ENCODE results near the gene NYAP1.

The NYAP1 gene

GRCh38 chr7:100476101-100476780 is 7.5 kb upstream of the NYAP1 start:
- Histone ChIP-seq H3K36me3 (ENCODE audit: control insufficient read depth, insufficient read depth, low read length) (peaks cover 7% of the 10 kb centered on the region; the same call in 1 of the 2 replicates), H3K27me3 (ENCODE audit: control insufficient read depth, insufficient read depth, low read length) (no peaks in the 10 kb centered on the region), H3K4me3 (ENCODE audit: low read depth, low read length) (no peak overlapping the region), H3K9me3 (ENCODE audit: control insufficient read depth, insufficient read depth, low read length) (no peaks in the 10 kb centered on the region), H3K4me1 (ENCODE audit: control insufficient read depth, insufficient read depth, low read length) (peaks cover 10% of the 10 kb centered on the region; the same call in 1 of the 2 replicates), H3K27ac (ENCODE audit: low read depth, low read length) (no peak overlapping the region), H3K9ac (ENCODE audit: low read depth, low read length) (no peak overlapping the region)

DNA sequence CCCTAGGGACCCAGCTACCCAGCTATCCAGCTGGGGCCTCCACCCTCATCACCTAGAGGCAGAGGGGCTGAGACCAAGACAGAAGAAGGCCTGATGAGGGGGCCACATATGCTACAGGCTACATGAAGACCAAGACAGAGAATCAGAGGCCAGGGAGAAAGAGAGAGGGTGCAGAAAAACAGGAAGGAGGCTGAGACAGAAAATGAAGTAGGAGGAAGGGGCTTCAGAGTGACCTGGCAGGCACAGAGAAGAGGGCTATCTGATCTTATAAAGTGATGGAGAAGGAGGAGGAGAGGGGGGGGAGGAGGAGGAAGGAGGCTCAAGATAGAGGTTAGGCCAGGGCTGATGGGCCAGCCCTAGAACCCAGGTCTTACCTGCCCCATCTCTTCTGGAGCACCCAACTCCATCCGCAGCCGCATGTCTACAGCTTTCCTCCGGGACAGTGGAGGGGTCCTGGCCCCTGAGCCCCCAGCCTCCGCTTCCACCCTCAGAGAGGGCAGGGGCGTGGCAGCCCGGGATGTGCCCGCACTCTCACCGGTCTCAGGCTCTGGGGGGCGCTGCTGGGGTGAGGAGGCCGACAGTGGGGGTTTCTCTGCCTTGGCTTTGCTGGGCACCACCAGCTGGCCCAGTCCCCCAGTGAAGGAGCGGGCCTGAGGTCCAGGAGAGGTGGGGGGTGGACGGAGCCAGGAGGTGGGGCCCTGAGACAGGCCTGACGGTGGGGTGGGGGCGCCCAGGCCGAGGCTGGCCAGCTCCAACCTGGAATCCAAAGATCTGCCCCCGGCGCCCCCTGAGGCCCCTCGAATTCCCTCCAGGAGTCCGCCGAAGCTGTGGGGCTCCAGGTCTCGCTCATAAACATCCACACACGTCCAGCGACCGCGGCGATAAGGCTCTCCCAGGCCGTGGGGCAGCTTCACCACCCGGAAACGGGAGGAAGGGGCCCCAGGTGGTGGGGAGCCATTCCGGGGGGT is 6.5 kb upstream of the NYAP1 start:
- Histone ChIP-seq H3K4me3 (ENCODE audit: low read depth, low read length) (no peak overlapping the region; the same call in 1 of the 2 replicates), H3K27ac (ENCODE audit: low read depth, low read length) (no peak overlapping the region), H3K27me3 (ENCODE audit: control insufficient read depth, insufficient read depth, low read length) (no peaks in the 10 kb centered on the region), H3K36me3 (ENCODE audit: control insufficient read depth, insufficient read depth, low read length) (peaks cover 7% of the 10 kb centered on the region; the same call in 1 of the 2 replicates), H3K4me1 (ENCODE audit: control insufficient read depth, insufficient read depth, low read length) (peaks cover 7% of the 10 kb centered on the region; the same call in 1 of the 2 replicates), H3K9ac (ENCODE audit: low read depth, low read length) (no peak overlapping the region), H3K9me3 (ENCODE audit: control insufficient read depth, insufficient read depth, low read length) (no peaks in the 10 kb centered on the region)

DNA sequence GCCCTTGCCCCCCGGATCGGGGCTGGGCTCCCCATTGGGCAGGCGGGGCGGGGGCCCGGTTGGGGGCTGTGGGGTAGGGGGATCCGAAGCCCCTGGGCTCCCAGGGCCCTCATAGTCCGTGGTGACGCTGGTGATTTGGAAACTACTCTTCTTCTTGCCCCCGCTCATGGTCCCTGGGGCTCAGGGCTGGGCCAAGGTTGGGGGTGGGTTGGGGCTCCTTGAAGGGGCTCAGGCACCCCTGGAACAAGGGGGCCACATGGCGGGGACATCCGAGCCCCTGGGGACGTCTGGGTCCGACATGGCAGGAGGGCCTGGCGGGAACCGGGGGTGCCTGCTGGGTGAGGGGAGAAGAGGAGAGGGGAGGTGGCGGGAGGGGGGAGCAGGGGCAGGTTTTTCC is 5.9 kb upstream of the NYAP1 start:
- H3K27ac ChIP-seq (ENCODE audit: low read depth, low read length) = no peak overlapping the region
- no peak overlapping the region for H3K9ac ChIP-seq (ENCODE audit: low read depth, low read length)

GRCh38 chr7:100478958-100479660 is 4.6 kb upstream of the NYAP1 start, which contains the start of gene TSC22D4:
TSS of gene TSC22D4 (minus strand) at chr7:100479214. CDS start at chr7:100478038, 1,176 bp downstream.
- Histone ChIP-seq H3K27ac (ENCODE audit: low read depth, low read length) (peak within 1 kb of the TSS; percentile 76), H3K27me3 (ENCODE audit: control insufficient read depth, insufficient read depth, low read length) (no peaks in the 10 kb centered on the region), H3K9ac (ENCODE audit: low read depth, low read length) (no peak within 1 kb of the TSS), H3K36me3 (ENCODE audit: control insufficient read depth, insufficient read depth, low read length) (peaks cover 4% of the 10 kb centered on the region; the same call in 1 of the 2 replicates), H3K4me1 (ENCODE audit: control insufficient read depth, insufficient read depth, low read length) (peaks cover 8% of the 10 kb centered on the region), H3K9me3 (ENCODE audit: control insufficient read depth, insufficient read depth, low read length) (no peaks in the 10 kb centered on the region), H3K4me3 (ENCODE audit: low read depth, low read length) (peak within 1 kb of the TSS; percentile 96)

More for the DNA sequence above, 5.9 kb upstream of the NYAP1 start:
- Histone ChIP-seq H3K27me3 (ENCODE audit: control insufficient read depth, insufficient read depth, low read length) (no peaks in the 10 kb centered on the region), H3K4me1 (ENCODE audit: control insufficient read depth, insufficient read depth, low read length) (peaks cover 7% of the 10 kb centered on the region; the same call in 1 of the 2 replicates), H3K9me3 (ENCODE audit: control insufficient read depth, insufficient read depth, low read length) (no peaks in the 10 kb centered on the region), H3K4me3 (ENCODE audit: low read depth, low read length) (peak overlapping the region; percentile 96), H3K36me3 (ENCODE audit: control insufficient read depth, insufficient read depth, low read length) (peaks cover 7% of the 10 kb centered on the region; the same call in 1 of the 2 replicates)

- Histone ChIP-seq H3K27ac (ENCODE audit: low read depth, low read length) (no peak overlapping the region), H3K9ac (ENCODE audit: low read depth, low read length) (no peak overlapping the region), H3K9me3 (ENCODE audit: control insufficient read depth, insufficient read depth, low read length) (no peaks in the 10 kb centered on the region), H3K36me3 (ENCODE audit: control insufficient read depth, insufficient read depth, low read length) (no peaks in the 10 kb centered on the region), H3K4me3 (ENCODE audit: low read depth, low read length) (no peak overlapping the region), H3K27me3 (ENCODE audit: control insufficient read depth, insufficient read depth, low read length) (no peaks in the 10 kb centered on the region), H3K4me1 (ENCODE audit: control insufficient read depth, insufficient read depth, low read length) (peaks cover 7% of the 10 kb centered on the region)
Measured at GRCh38 chr7:100481466-100481865, 2.3 kb upstream of the NYAP1 start.

- Histone ChIP-seq H3K27me3 (ENCODE audit: control insufficient read depth, insufficient read depth, low read length) (no peaks in the 10 kb centered on the region), H3K9me3 (ENCODE audit: control insufficient read depth, insufficient read depth, low read length) (no peaks in the 10 kb centered on the region), H3K4me3 (ENCODE audit: low read depth, low read length) (peak overlapping the region; percentile 71), H3K9ac (ENCODE audit: low read depth, low read length) (no peak overlapping the region; the same call in 1 of the 2 replicates), H3K36me3 (ENCODE audit: control insufficient read depth, insufficient read depth, low read length) (no peaks in the 10 kb centered on the region), H3K27ac (ENCODE audit: low read depth, low read length) (no peak overlapping the region), H3K4me1 (ENCODE audit: control insufficient read depth, insufficient read depth, low read length) (peaks cover 12% of the 10 kb centered on the region)
Measured at GRCh38 chr7:100482728-100483089, 1.0 kb upstream of the NYAP1 start.

DNA sequence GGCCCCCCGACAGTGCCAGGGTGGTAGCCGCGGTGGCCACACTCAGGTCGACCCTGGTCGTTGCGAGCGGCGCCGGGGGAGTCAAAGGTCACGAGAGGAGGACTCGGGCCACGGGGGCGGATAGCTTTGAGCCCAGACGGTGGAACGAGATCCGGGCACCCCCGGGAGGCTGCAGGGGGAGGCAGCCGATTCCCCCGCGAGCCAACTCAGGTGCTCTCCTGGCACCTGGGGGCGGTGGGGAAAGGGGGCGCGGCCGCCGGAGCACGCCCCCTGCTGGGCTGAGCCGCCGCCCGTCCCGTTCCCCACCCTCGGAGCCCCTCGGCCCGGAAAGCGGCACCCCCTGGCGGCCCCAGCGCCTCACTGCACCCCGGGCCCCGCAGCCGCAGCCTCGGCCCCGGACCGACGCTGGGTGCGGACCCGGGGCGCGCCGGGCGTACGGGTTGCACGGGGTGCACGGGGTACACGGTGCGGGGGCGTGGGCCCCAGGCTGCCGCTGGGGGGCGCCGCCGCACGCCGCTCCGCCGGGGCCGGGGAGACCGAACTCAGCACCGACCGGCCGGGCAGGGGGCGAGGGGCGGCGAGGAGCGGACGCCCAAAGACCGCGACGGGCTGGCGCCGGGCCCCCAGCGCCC is 521 bp upstream of the NYAP1 start:
- Histone ChIP-seq H3K9me3 (ENCODE audit: control insufficient read depth, insufficient read depth, low read length) (no peaks in the 10 kb centered on the region), H3K4me3 (ENCODE audit: low read depth, low read length) (peak overlapping the region; percentile 71), H3K4me1 (ENCODE audit: control insufficient read depth, insufficient read depth, low read length) (peaks cover 12% of the 10 kb centered on the region), H3K27ac (ENCODE audit: low read depth, low read length) (no peak overlapping the region), H3K9ac (ENCODE audit: low read depth, low read length) (no peak overlapping the region; the same call in 1 of the 2 replicates), H3K36me3 (ENCODE audit: control insufficient read depth, insufficient read depth, low read length) (peaks cover 4% of the 10 kb centered on the region; the same call in 1 of the 2 replicates), H3K27me3 (ENCODE audit: control insufficient read depth, insufficient read depth, low read length) (no peaks in the 10 kb centered on the region)

DNA sequence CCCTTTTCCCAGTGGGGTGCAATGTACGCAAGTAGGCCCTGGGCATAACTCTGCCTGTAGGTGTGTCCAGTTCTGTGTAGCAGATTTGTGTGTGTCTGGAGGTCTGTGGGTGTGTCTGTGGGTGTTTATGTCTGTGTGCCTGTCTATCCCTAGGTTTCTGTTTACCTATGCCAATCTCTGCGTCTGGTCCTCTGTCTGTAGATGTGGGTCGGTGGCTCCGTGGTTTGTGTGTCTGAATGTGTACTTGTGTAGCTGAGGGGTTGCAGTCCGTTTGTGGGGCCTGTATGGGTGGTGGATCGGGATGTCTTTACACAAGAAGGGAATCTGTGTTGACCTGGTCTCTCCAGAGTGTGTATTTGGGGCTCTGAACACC is 932 bp downstream of the NYAP1 start:
- Histone ChIP-seq H3K36me3 (ENCODE audit: control insufficient read depth, insufficient read depth, low read length) (peaks cover 5% of the 10 kb centered on the region; the same call in 1 of the 2 replicates), H3K4me3 (ENCODE audit: low read depth, low read length) (peak overlapping the region; percentile 76; the same call in 1 of the 2 replicates), H3K27me3 (ENCODE audit: control insufficient read depth, insufficient read depth, low read length) (no peaks in the 10 kb centered on the region), H3K9ac (ENCODE audit: low read depth, low read length) (no peak overlapping the region), H3K4me1 (ENCODE audit: control insufficient read depth, insufficient read depth, low read length) (peaks cover 12% of the 10 kb centered on the region), H3K27ac (ENCODE audit: low read depth, low read length) (no peak overlapping the region), H3K9me3 (ENCODE audit: control insufficient read depth, insufficient read depth, low read length) (no peaks in the 10 kb centered on the region)

DNA sequence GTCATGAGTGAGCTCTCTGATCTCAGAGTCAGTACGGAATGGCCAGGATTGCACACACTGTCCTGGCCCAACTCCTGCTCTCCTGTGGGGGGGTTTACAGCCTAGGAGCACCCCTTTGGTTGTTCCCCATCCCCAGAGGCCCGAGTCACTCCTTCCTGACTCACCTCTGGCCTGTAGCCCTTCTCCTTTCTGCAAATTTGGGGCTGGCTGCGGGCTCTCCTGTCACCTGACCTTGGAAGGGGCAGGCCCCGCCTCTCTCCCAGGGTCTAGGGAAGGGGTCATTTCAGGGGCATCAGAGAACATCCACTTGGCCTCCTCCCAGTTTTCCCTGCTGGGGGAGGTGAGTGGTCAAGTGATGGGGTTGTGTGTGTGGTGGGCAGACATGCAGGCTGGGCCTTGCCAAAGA is 1.7 kb downstream of the NYAP1 start:
- Histone ChIP-seq H3K9me3 (ENCODE audit: control insufficient read depth, insufficient read depth, low read length) (no peaks in the 10 kb centered on the region), H3K36me3 (ENCODE audit: control insufficient read depth, insufficient read depth, low read length) (peaks cover 5% of the 10 kb centered on the region; the same call in 1 of the 2 replicates), H3K27ac (ENCODE audit: low read depth, low read length) (no peak overlapping the region), H3K27me3 (ENCODE audit: control insufficient read depth, insufficient read depth, low read length) (no peaks in the 10 kb centered on the region), H3K9ac (ENCODE audit: low read depth, low read length) (no peak overlapping the region), H3K4me1 (ENCODE audit: control insufficient read depth, insufficient read depth, low read length) (peaks cover 17% of the 10 kb centered on the region), H3K4me3 (ENCODE audit: low read depth, low read length) (no peak overlapping the region)

GRCh38 chr7:100486111-100486636 is 2.4 kb downstream of the NYAP1 start:
- Histone ChIP-seq H3K4me1 (ENCODE audit: control insufficient read depth, insufficient read depth, low read length) (peaks cover 17% of the 10 kb centered on the region), H3K9me3 (ENCODE audit: control insufficient read depth, insufficient read depth, low read length) (no peaks in the 10 kb centered on the region), H3K36me3 (ENCODE audit: control insufficient read depth, insufficient read depth, low read length) (peaks cover 5% of the 10 kb centered on the region; the same call in 1 of the 2 replicates), H3K27ac (ENCODE audit: low read depth, low read length) (no peak overlapping the region), H3K27me3 (ENCODE audit: control insufficient read depth, insufficient read depth, low read length) (no peaks in the 10 kb centered on the region), H3K4me3 (ENCODE audit: low read depth, low read length) (no peak overlapping the region), H3K9ac (ENCODE audit: low read depth, low read length) (no peak overlapping the region)

Data from HUES48 (cell line).